CD4-positive, alpha-beta memory T cell (primary cell): ENCODE results near the gene TTLL11. TPM values are rescaled to one million over a fixed set of nuclear protein-coding genes. Genes with fewer than 3 reads are reported as not detected.

Experiments
- CTCF ChIA-PET: fragments of 350-600 bp; sonication (Branson Sonifier 250); formaldehyde crosslinking; loops from one replicate; lab custom pipeline; 2021; ENCODE audit warnings: inconsistent platforms; ENCODE audit not compliant: partially characterized antibody; lab: Charles Lee
- POLR2A ChIA-PET: fragments of 350-600 bp; sonication (Branson Sonifier 250); formaldehyde crosslinking; loops from one replicate; lab custom pipeline; 2021; ENCODE audit not compliant: partially characterized antibody; lab: Charles Lee
- DNase-seq, 5 donors: peaks; one replicate each; pipeline versions ENCODE4 v3.0.0 to v3.0.0-alpha.2; 2020 to 2022; ENCODE audit warnings: mixed read lengths in 1 of 5
- H3K27ac ChIP-seq: one replicate; pipeline ENCODE4 v1.7.0; 2013; ENCODE audit warnings: low read depth, low read length
- H3K27me3 ChIP-seq: 2 replicates; pipeline ENCODE4 v1.7.0; 2013; ENCODE audit warnings: mild to moderate bottlenecking, low read length, moderate library complexity; ENCODE audit not compliant: insufficient read depth
- H3K36me3 ChIP-seq: 2 replicates; pipeline ENCODE4 v1.7.0; 2013; ENCODE audit warnings: mild to moderate bottlenecking, low read length, moderate library complexity; ENCODE audit not compliant: insufficient read depth
- H3K4me1 ChIP-seq: 2 replicates; pipeline ENCODE4 v1.7.0; 2013; ENCODE audit warnings: mild to moderate bottlenecking, low read length, moderate library complexity; ENCODE audit not compliant: insufficient read depth
- H3K4me3 ChIP-seq, 2 donors: one replicate each; pipeline ENCODE4 v1.7.0; 2013; ENCODE audit warnings: low read length in 2 of 2, mild to moderate bottlenecking in 1 of 2
- H3K9me3 ChIP-seq, 2 donors: one replicate each; pipeline ENCODE4 v1.7.0; 2013; ENCODE audit warnings: low read length in 2 of 2, control low read depth in 1 of 2; ENCODE audit not compliant: control insufficient read depth in 1 of 2
- H3K27ac Mint-ChIP-seq, 7 donors: one replicate each; pipeline ENCODE4 v1.8.0; 2020 to 2021; ENCODE audit warnings: mixed read lengths in 7 of 7, mild to moderate bottlenecking in 6 of 7, inconsistent platforms in 3 of 7, moderate library complexity in 3 of 7
- H3K27me3 Mint-ChIP-seq, 2 donors: one replicate each; pipeline ENCODE4 v1.8.0; 2020 to 2021; ENCODE audit warnings: mixed read lengths in 2 of 2
- H3K36me3 Mint-ChIP-seq, 2 donors: one replicate each; pipeline ENCODE4 v1.8.0; 2020 to 2021; ENCODE audit warnings: mixed read lengths in 2 of 2, inconsistent platforms in 1 of 2, mild to moderate bottlenecking in 1 of 2
- H3K4me1 Mint-ChIP-seq, 4 donors: one replicate each; pipeline ENCODE4 v1.8.0; 2020 to 2021; ENCODE audit warnings: mixed read lengths in 4 of 4, mild to moderate bottlenecking in 1 of 4
- H3K4me3 Mint-ChIP-seq, 8 donors: one replicate each; pipeline ENCODE4 v1.8.0; 2020 to 2021; ENCODE audit warnings: mixed read lengths in 8 of 8, mild to moderate bottlenecking in 7 of 8, moderate library complexity in 6 of 8, inconsistent platforms in 3 of 8
- H3K9me3 Mint-ChIP-seq, 8 donors: one replicate each; pipeline ENCODE4 v1.8.0; 2020 to 2021; ENCODE audit warnings: mixed read lengths in 8 of 8, mild to moderate bottlenecking in 5 of 8, inconsistent platforms in 3 of 8, moderate library complexity in 1 of 8
- intact Hi-C: fragments of 100-400 bp; cut with micrococcal nuclease; formaldehyde crosslinking; loops from one replicate; pipeline ENCODE4 v1.15.1; 2023
- polyA plus RNA-seq, 2 donors: library from polyadenylated mRNA; unstranded; fragments of 300-500 nt; fragmentation: Illumina TruSeq; gene quantifications; one replicate each; pipeline ENCODE4 v1.2.3, GENCODE V29; 2021
- total RNA-seq, 2 experiments: library from RNA; stranded (reverse); gene quantifications; one replicate each; pipeline ENCODE4 v1.2.3, GENCODE V29; 2021

The TTLL11 gene
- total and polyA plus RNA-seq, 4 experiments from 2014 or later, result 2.7 to 7.8 (median 3.1) TPM

DNA sequence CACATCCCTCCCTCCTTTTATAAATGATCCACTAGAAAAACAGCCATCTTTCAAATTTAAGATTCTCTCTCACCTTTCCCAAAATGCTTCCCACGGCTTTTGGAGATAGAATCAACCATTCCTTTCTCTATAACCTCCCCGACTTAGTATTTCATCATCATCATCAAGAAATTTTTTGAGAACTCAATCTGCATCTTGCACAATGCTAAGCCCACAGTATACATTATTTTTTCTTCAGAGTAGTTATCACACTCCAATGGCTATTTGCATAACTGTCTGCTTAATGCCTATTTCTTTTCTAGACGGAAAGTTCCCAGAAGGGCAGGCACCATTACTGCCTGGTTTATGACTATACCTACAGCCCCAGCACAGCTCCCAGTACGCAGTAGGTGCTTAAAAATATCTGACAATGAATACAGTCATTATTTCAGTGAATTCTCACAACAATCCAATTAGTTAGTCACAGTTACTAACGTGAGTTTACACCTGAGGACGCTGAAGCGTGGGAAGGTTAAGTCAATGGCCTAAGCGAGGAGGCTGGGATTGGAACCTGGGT, 212.7 kb downstream of the TTLL11 start:
- Mint-ChIP-seq H3K9me3 (no peaks in the 10 kb centered on the region), H3K27ac (no peak overlapping the region), H3K36me3 (no peaks in the 10 kb centered on the region), H3K27me3 (no peaks in the 10 kb centered on the region), H3K4me1 (no peaks in the 10 kb centered on the region), H3K4me3 (no peak overlapping the region)
- no peak for DNase-seq
- POLR2A ChIA-PET, result no interaction called here
- no peaks in the 10 kb centered on the region for H3K9me3 ChIP-seq
- no peaks in the 10 kb centered on the region for H3K27me3 ChIP-seq
- H3K4me1 ChIP-seq, result no peaks in the 10 kb centered on the region
- H3K36me3 ChIP-seq, result no peaks in the 10 kb centered on the region
- intact Hi-C loops, result no loop called here
- CTCF ChIA-PET, result no interaction called here
- no peak overlapping the region for H3K27ac ChIP-seq
- H3K4me3 ChIP-seq, result no peak overlapping the region

DNA sequence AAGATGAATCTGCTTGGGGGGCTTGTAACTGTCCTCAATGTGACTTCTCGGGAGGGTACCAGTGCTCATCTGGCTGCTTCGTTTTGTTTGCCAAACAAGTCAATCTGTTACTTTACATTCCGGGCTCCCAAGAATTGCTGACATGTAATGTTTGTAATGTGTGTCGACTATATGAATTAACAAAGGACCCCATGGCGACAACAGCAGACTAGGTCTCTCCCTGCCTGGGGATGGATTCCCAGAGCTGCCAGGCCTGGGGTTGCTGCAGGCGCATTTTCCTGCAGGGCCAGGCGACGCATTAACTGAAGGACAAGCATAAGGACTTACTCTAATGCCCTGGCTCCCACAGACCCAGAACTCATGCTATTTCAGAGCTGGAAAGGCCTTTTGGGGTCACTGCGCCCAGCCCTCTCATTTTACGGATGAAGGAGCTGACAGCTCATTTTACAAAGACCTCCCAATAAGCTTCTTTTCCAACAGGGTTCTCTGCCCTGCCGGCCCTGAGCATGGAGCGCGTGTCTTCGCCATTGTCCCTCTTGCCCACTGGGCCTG, 214.8 kb downstream of the TTLL11 start:
- H3K4me3 ChIP-seq, result no peak overlapping the region
- H3K4me3 Mint-ChIP-seq, result no peak overlapping the region
- no peak overlapping the region for H3K27ac ChIP-seq
- H3K27me3 Mint-ChIP-seq, result no peaks in the 10 kb centered on the region
- no peak for DNase-seq
- H3K36me3 ChIP-seq, result no peaks in the 10 kb centered on the region
- POLR2A ChIA-PET, result no interaction called here
- H3K4me1 ChIP-seq, result no peaks in the 10 kb centered on the region
- intact Hi-C loops, result no loop called here
- no peak overlapping the region for H3K27ac Mint-ChIP-seq
- no peaks in the 10 kb centered on the region for H3K27me3 ChIP-seq
- CTCF ChIA-PET, result no interaction called here
- no peaks in the 10 kb centered on the region for H3K36me3 Mint-ChIP-seq
- no peaks in the 10 kb centered on the region for H3K4me1 Mint-ChIP-seq
- no peaks in the 10 kb centered on the region for H3K9me3 ChIP-seq
- H3K9me3 Mint-ChIP-seq, result no peaks in the 10 kb centered on the region

DNA sequence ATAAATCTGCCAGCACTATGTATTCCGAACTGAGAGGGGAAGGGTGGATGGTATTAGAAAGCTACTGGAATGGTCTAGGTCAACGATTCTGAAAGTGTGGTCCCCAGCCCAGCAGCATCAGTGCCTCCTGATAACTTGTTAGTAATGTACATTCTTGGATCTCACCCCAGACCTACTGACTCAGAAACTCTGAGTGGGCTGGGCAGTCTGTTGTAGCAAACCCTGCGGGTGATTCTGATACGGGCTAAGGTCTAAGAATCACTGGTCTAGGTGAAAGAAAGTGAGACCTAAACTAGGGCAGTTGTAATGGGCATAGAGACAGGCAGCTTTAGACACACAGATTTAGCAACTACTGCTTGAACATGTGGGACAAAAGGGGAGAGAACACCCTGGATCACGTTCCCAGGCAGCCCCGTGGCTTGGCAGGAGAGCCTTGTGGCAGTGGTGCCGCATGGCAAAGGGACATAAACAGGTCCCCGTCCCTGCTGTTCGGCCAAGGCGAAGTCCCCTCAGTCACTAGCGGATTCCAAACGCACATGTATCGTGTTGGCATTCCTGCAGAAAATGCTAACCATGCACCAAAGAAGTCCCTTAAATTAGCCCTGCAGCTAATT, 216.3 kb downstream of the TTLL11 start:
- Histone ChIP-seq H3K4me3 (no peak overlapping the region), H3K9me3 (no peaks in the 10 kb centered on the region), H3K27me3 (no peaks in the 10 kb centered on the region), H3K36me3 (no peaks in the 10 kb centered on the region), H3K4me1 (no peaks in the 10 kb centered on the region), H3K27ac (no peak overlapping the region)
- Mint-ChIP-seq H3K27me3 (no peaks in the 10 kb centered on the region), H3K27ac (no peak overlapping the region), H3K36me3 (no peaks in the 10 kb centered on the region), H3K4me3 (no peak overlapping the region), H3K4me1 (no peaks in the 10 kb centered on the region), H3K9me3 (no peaks in the 10 kb centered on the region)
- ChIA-PET POLR2A (no interaction called here), CTCF (no interaction called here)
- DNase-seq, result no peak
- intact Hi-C loops, result no loop called here

DNA sequence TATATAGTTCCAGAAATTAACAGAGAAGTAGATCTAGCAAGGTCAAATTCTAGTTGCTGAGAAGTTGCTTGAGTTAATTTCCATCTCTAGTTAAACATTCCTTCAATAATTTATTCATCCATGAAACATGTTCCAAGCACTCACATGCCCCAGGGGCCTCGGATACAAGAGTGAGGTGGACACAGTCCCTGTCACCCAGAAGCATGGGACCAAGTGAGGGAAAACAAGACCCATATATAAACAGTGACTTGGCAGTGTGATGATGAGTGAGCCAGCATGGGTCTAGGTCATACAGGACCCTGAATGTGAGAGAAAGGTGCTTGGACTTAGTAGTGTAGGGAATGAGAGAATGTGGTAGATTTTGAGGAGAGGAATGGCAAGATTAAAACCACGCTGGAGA, 216.9 kb downstream of the TTLL11 start:
- H3K36me3 ChIP-seq, result no peaks in the 10 kb centered on the region
- POLR2A ChIA-PET, result no interaction called here
- H3K4me1 ChIP-seq, result no peaks in the 10 kb centered on the region
- no peak for DNase-seq
- Mint-ChIP-seq H3K9me3 (no peaks in the 10 kb centered on the region), H3K4me1 (no peaks in the 10 kb centered on the region), H3K27me3 (no peaks in the 10 kb centered on the region), H3K36me3 (no peaks in the 10 kb centered on the region), H3K4me3 (no peak overlapping the region), H3K27ac (no peak overlapping the region)
- H3K9me3 ChIP-seq, result no peaks in the 10 kb centered on the region
- H3K27me3 ChIP-seq, result no peaks in the 10 kb centered on the region
- no peak overlapping the region for H3K27ac ChIP-seq
- no peak overlapping the region for H3K4me3 ChIP-seq
- intact Hi-C loops, result no loop called here
- CTCF ChIA-PET, result no interaction called here

DNA sequence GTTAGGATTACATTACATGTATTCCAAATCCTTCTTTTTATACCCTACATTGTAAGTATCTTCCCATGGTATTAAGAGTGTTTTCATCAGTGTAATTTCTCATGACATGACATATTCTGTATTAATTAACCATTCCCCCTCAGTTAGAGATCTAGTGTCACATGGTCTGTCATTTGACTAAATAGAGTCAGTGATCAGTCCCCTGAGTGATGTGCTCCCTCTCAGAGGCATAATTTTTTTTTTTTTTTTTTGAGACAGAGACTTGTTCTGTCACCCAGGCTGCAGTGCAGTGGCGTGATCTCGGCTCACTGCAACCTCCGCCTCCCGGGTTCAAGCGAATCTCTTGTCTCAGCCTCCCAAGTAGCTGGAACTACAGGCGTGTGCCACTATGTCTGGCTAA, 218.6 kb downstream of the TTLL11 start:
- no peaks in the 10 kb centered on the region for H3K9me3 Mint-ChIP-seq
- CTCF ChIA-PET, result no interaction called here
- H3K27ac Mint-ChIP-seq, result no peak overlapping the region
- Histone ChIP-seq H3K4me1 (no peaks in the 10 kb centered on the region), H3K9me3 (no peaks in the 10 kb centered on the region), H3K36me3 (no peaks in the 10 kb centered on the region), H3K4me3 (no peak overlapping the region), H3K27ac (no peak overlapping the region), H3K27me3 (no peaks in the 10 kb centered on the region)
- intact Hi-C loops, result no loop called here
- POLR2A ChIA-PET, result no interaction called here
- no peaks in the 10 kb centered on the region for H3K4me1 Mint-ChIP-seq
- H3K27me3 Mint-ChIP-seq, result no peaks in the 10 kb centered on the region
- no peak for DNase-seq
- peaks cover 0 to 6% of the 10 kb centered on the region in 2 donors for H3K36me3 Mint-ChIP-seq
- H3K4me3 Mint-ChIP-seq, result no peak overlapping the region

DNA sequence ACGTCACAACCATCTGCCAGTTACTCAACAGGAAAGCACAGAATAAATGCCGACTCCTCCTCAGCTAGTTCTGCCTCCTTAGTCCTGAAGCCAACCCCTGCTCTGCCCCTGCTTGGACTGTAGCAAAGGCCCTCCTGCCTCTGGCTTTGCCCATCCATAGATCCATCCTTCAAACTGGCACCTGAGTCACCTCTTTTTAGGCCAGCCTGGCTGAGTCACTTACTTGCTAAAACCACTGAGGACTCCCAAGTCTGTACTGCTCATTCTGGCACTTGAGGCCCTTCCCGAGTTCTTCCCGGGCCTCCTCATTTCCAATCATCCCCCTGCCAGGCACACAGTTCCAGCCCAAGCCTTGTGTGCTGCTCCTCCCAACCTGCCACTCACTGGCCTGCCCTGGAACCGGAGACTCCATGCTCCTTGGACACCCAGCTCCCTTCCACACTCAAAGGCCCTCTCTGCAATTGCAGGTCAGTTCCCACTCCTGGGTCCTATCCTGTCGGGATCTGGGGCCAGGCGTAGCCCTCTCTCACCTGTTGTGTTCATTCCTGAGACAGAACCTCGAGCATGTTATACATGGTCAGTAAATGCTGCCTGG, 221.6 kb downstream of the TTLL11 start:
- H3K4me1 Mint-ChIP-seq, result no peaks in the 10 kb centered on the region
- DNase-seq, result no peak
- no peak overlapping the region for H3K4me3 Mint-ChIP-seq
- Histone ChIP-seq H3K36me3 (no peaks in the 10 kb centered on the region), H3K9me3 (no peaks in the 10 kb centered on the region), H3K27ac (no peak overlapping the region), H3K27me3 (no peaks in the 10 kb centered on the region), H3K4me3 (no peak overlapping the region), H3K4me1 (no peaks in the 10 kb centered on the region)
- intact Hi-C loops, result no loop called here
- H3K27ac Mint-ChIP-seq, result no peak overlapping the region
- H3K36me3 Mint-ChIP-seq, result peaks cover 0 to 12% of the 10 kb centered on the region in 2 donors
- no peaks in the 10 kb centered on the region for H3K27me3 Mint-ChIP-seq
- ChIA-PET POLR2A (no interaction called here), CTCF (no interaction called here)
- no peaks in the 10 kb centered on the region for H3K9me3 Mint-ChIP-seq

DNA sequence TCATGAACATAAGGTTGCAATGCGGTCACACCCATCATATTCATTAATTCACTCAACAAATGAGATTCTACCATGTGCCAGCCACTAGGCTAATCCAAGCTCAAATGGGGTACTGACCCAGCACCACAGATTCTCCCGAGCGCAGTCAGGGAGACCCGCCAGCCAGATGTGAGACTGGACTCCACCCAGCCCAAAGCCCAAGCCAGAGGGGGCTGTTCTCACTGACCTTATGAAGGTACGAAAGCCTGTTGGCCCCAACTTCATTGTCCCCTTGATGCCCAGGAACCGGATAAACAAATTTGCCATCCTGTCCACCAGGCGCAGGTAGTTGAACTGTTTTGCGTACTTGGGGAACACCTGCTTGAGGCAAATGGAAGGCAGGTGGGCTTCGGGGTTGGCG, 222.8 kb downstream of the TTLL11 start:
- Histone ChIP-seq H3K4me1 (no peaks in the 10 kb centered on the region), H3K9me3 (no peaks in the 10 kb centered on the region), H3K36me3 (no peaks in the 10 kb centered on the region), H3K27me3 (no peaks in the 10 kb centered on the region), H3K4me3 (no peak overlapping the region), H3K27ac (no peak overlapping the region)
- ChIA-PET POLR2A (no interaction called here), CTCF (no interaction called here)
- no peak for DNase-seq
- Mint-ChIP-seq H3K36me3 (peaks cover 0 to 12% of the 10 kb centered on the region in 2 donors), H3K4me1 (no peaks in the 10 kb centered on the region), H3K4me3 (no peak overlapping the region), H3K27ac (no peak overlapping the region), H3K9me3 (no peaks in the 10 kb centered on the region), H3K27me3 (no peaks in the 10 kb centered on the region)
- intact Hi-C loops, result no loop called here
